Keratinocyte (primary cell): ENCODE results near the gene QSOX2. TPM values are rescaled to one million over a fixed set of nuclear protein-coding genes. Genes with fewer than 3 reads are reported as not detected.

Experiments used
- DNase-seq: peaks from one replicate; pipeline ENCODE4 v3.0.0-alpha.2; 2011; ENCODE audit warnings: low read depth, missing footprints, low spot score
- FAIRE-seq: peaks from 2 replicates; lab custom pipeline; 2011; peaks lifted over from hg19 to GRCh38; lab: Jason Lieb, UNC
- H2AFZ ChIP-seq: 2 replicates; pipeline ENCODE4 v1.6.0; 2012; ENCODE audit warnings: low read length, control low read depth, inconsistent platforms; ENCODE audit not compliant: control insufficient read depth
- H3K27ac ChIP-seq: 2 replicates; pipeline ENCODE4 v1.5.1; 2011; ENCODE audit warnings: low read length; ENCODE audit not compliant: control insufficient read depth, insufficient read depth
- H3K27me3 ChIP-seq: 3 replicates; pipeline ENCODE4 v1.6.0; 2011; ENCODE audit warnings: low read length; ENCODE audit not compliant: control insufficient read depth, insufficient read depth; ENCODE audit errors: extremely low read depth
- H3K36me3 ChIP-seq, 2 experiments: 2 replicates in 1 of 2; 3 replicates in 1 of 2; pipeline ENCODE4 v1.5.1; 2011; ENCODE audit warnings: low read length in 2 of 2, mild to moderate bottlenecking in 1 of 2; ENCODE audit not compliant: control insufficient read depth in 2 of 2, insufficient read depth in 2 of 2; ENCODE audit errors: extremely low read depth in 1 of 2
- H3K4me1 ChIP-seq: 3 replicates; pipeline ENCODE4 v1.5.1; 2011; ENCODE audit warnings: low read length; ENCODE audit not compliant: control insufficient read depth, insufficient read depth; ENCODE audit errors: extremely low read depth
- H3K4me2 ChIP-seq: 3 replicates; pipeline ENCODE4 v1.6.0; 2011; ENCODE audit warnings: low read depth, low read length; ENCODE audit not compliant: control insufficient read depth, insufficient read depth; ENCODE audit errors: extremely low read depth
- H3K4me3 ChIP-seq, 3 experiments: fragments of 200-600 bp in 1 of 3; sonication (generic) in 1 of 3; 2 replicates in 2 of 3; 3 replicates in 1 of 3; pipeline ENCODE4 v1.5.1; 2011 to 2016; ENCODE audit warnings: low read length in 3 of 3, mild to moderate bottlenecking in 3 of 3, control low read depth in 2 of 3, inconsistent platforms in 1 of 3, low read depth in 1 of 3, mixed read lengths in 1 of 3, mixed run types in 1 of 3, moderate library complexity in 1 of 3; ENCODE audit not compliant: control insufficient read depth in 2 of 3, insufficient read depth in 2 of 3; ENCODE audit errors: extremely low read depth in 1 of 3
- H3K79me2 ChIP-seq: 2 replicates; pipeline ENCODE4 v1.6.0; 2012; ENCODE audit warnings: low read length; ENCODE audit not compliant: control insufficient read depth, insufficient read depth
- H3K9ac ChIP-seq: 3 replicates; pipeline ENCODE4 v1.6.0; 2011; ENCODE audit warnings: low read length; ENCODE audit not compliant: control insufficient read depth, insufficient read depth; ENCODE audit errors: extremely low read depth
- H3K9me1 ChIP-seq: 3 replicates; pipeline ENCODE4 v1.6.0; 2011; ENCODE audit warnings: low read length; ENCODE audit not compliant: control insufficient read depth, insufficient read depth; ENCODE audit errors: extremely low read depth
- H3K9me3 ChIP-seq: 2 replicates; pipeline ENCODE4 v1.5.1; 2012; ENCODE audit warnings: low read depth, low read length; ENCODE audit not compliant: control insufficient read depth
- H4K20me1 ChIP-seq: 3 replicates; pipeline ENCODE4 v1.6.0; 2011; ENCODE audit warnings: low read length; ENCODE audit not compliant: control insufficient read depth, insufficient read depth; ENCODE audit errors: extremely low read depth
- CTCF ChIP-seq, 3 experiments: IDR thresholded peaks in 1 of 3; conservative IDR thresholded peaks in 1 of 3; optimal IDR thresholded peaks in 1 of 3; 2 replicates in 2 of 3; 3 replicates in 1 of 3; pipeline versions ENCODE3 to v1.5.1; 2011; ENCODE audit warnings: low read length in 3 of 3, mild to moderate bottlenecking in 3 of 3, moderate library complexity in 2 of 3, control low read depth in 1 of 3, inconsistent platforms in 1 of 3; ENCODE audit not compliant: insufficient read depth in 2 of 3; ENCODE audit errors: extremely low read depth in 1 of 3
- EZH2 ChIP-seq: IDR thresholded peaks from one replicate; pipeline ENCODE4 v1.6.1; 2012; ENCODE audit warnings: inconsistent platforms, mild to moderate bottlenecking, low read length, moderate library complexity
- dilution Hi-C: fragments of 300-500 bp; cut with MboI; formaldehyde crosslinking; loops from one replicate; pipeline ENCODE4 v1.7.0; 2020; ENCODE audit warnings: low sequenced_read_pairs; ENCODE audit not compliant: extremely low pct_ligation_motif_present
- polyA plus RNA-seq, 5 experiments: library from polyadenylated mRNA; depleted of rRNA in 3 of 5; stranded (reverse) in 3 of 5; stranded (forward) in 1 of 5; unstranded in 1 of 5; fragments of >200 nt; gene quantifications; 1 replicate in 1 of 5; 2 replicates in 3 of 5; 3 replicates in 1 of 5; pipeline versions ENCODE4 v1.2.1 to v1.2.3, GENCODE V29; 2011 to 2012; ENCODE audit warnings: missing spikeins in 2 of 5, low read depth in 1 of 5, low replicate concordance in 1 of 5

QSOX2 gene
- polyA plus RNA-seq, 1 donor (not counting 4 experiments of a cell fraction or from before 2014, with no cell fraction given) = 11.9 TPM

- Histone ChIP-seq H3K9me3 (no peaks in the 10 kb centered on the region), H3K27ac (no peak overlapping the region), H3K4me2 (no peak overlapping the region), H3K9me1 (no peaks in the 10 kb centered on the region), H3K4me3 (no peak overlapping the region), H2AFZ (no peak overlapping the region), H3K4me1 (peaks cover 3% of the 10 kb centered on the region), H3K79me2 (no peaks in the 10 kb centered on the region), H3K9ac (no peak overlapping the region), H3K27me3 (peaks cover 28% of the 10 kb centered on the region), H4K20me1 (no peaks in the 10 kb centered on the region), H3K36me3 (no peaks in the 10 kb centered on the region)
- dilution Hi-C loops = no loop called here
- FAIRE-seq (no peak), DNase-seq (no peak)
- TF ChIP-seq EZH2 = no peak
- no peak for TF ChIP-seq CTCF (optimal IDR thresholded peaks at IDR 0.05 in 1 of 3, IDR thresholded peaks at IDR 0.05 in 1 of 3, conservative IDR thresholded peaks at IDR 0.05 in 1 of 3; ENCODE audit: extremely low read depth in 1 of 3, insufficient read depth in 2 of 3, low read length in 3 of 3)
Measured at GRCh38 chr9:136254381-136255165, 9.0 kb upstream of the QSOX2 start.

- peaks cover 35% of the 10 kb centered on the region for H3K27me3 ChIP-seq
- no peak overlapping the region for H3K27ac ChIP-seq
- H3K36me3 ChIP-seq = no peaks in the 10 kb centered on the region
- DNase-seq (no peak), FAIRE-seq (no peak)
- no peak overlapping the region for H2AFZ ChIP-seq
- peaks cover 3% of the 10 kb centered on the region for H3K4me1 ChIP-seq
- peaks cover under 1% of the 10 kb centered on the region for H4K20me1 ChIP-seq
- H3K9me3 ChIP-seq = no peaks in the 10 kb centered on the region
- H3K9ac ChIP-seq = no peak overlapping the region
- no peak overlapping the region for H3K4me2 ChIP-seq
- H3K9me1 ChIP-seq = no peaks in the 10 kb centered on the region
- dilution Hi-C loops = no loop called here
- no peak overlapping the region for H3K4me3 ChIP-seq
- H3K79me2 ChIP-seq = no peaks in the 10 kb centered on the region
- TF ChIP-seq CTCF (optimal IDR thresholded peaks at IDR 0.05 in 1 of 3, IDR thresholded peaks at IDR 0.05 in 1 of 3, conservative IDR thresholded peaks at IDR 0.05 in 1 of 3; ENCODE audit: extremely low read depth in 1 of 3, insufficient read depth in 2 of 3, low read length in 3 of 3) (no peak), EZH2 (no peak)
Measured at GRCh38 chr9:136253246-136254130, 7.9 kb upstream of the QSOX2 start.
